A673 (cell line): ENCODE data around the gene NLRC5. TPM values are rescaled to one million over a fixed set of nuclear protein-coding genes. Genes with fewer than 3 reads are reported as not detected.

ENCODE experiments used
- BruUV-seq: library from RNA; stranded (reverse); fragments of 400-500 nt; replicated peaks from 2 replicates; lab custom pipeline; 2021; lab: Mats Ljungman, UMichigan
- CTCF ChIA-PET: fragments of 300-600 bp; sonication (Branson Sonifier 250); formaldehyde crosslinking; loops from one replicate; lab custom pipeline; 2022; ENCODE audit warnings: antibody characterized with exemption; lab: Charles Lee
- POLR2A ChIA-PET: fragments of 300-600 bp; sonication (Branson Sonifier 250); formaldehyde crosslinking; loops from one replicate; lab custom pipeline; 2022; ENCODE audit warnings: antibody characterized with exemption; ENCODE audit not compliant: low non-redundant PET; lab: Charles Lee
- DNase-seq: peaks from one replicate; pipeline ENCODE4 v3.0.0-alpha.2; 2015; ENCODE audit warnings: low spot score
- H3K27ac ChIP-seq: fragments of 200-600 bp; sonication (generic); 2 replicates; pipeline ENCODE4 v1.5.1; 2016; ENCODE audit warnings: mixed run types, low read depth, mild to moderate bottlenecking, mixed read lengths, antibody characterized with exemption, low read length; ENCODE audit not compliant: poor library complexity, severe bottlenecking
- H3K27me3 ChIP-seq: fragments of 200-600 bp; sonication (generic); replicated peaks from 2 replicates; pipeline ENCODE4 v1.6.1; 2017; ENCODE audit warnings: mixed run types, low read depth, mild to moderate bottlenecking, mixed read lengths, antibody characterized with exemption, low read length; ENCODE audit not compliant: insufficient read depth, poor library complexity
- H3K36me3 ChIP-seq: fragments of 200-600 bp; sonication (generic); 2 replicates; pipeline ENCODE4 v1.6.1; 2016; ENCODE audit warnings: mixed run types, mild to moderate bottlenecking, mixed read lengths, antibody characterized with exemption, low read length; ENCODE audit not compliant: insufficient read depth, poor library complexity, severe bottlenecking
- H3K4me1 ChIP-seq: fragments of 200-600 bp; sonication (generic); 2 replicates; pipeline ENCODE4 v1.6.1; 2017; ENCODE audit warnings: mixed run types, mild to moderate bottlenecking, mixed read lengths, antibody characterized with exemption, low read length; ENCODE audit not compliant: insufficient read depth, poor library complexity, severe bottlenecking
- H3K4me3 ChIP-seq: fragments of 200-600 bp; sonication (generic); 2 replicates; pipeline ENCODE4 v1.5.1; 2016; ENCODE audit warnings: low read depth, mixed run types, mild to moderate bottlenecking, mixed read lengths, low read length; ENCODE audit not compliant: poor library complexity, severe bottlenecking
- H3K9me3 ChIP-seq: fragments of 200-600 bp; sonication (generic); 2 replicates; pipeline ENCODE4 v1.6.1; 2016; ENCODE audit warnings: mixed run types, low read depth, mild to moderate bottlenecking, mixed read lengths, antibody characterized with exemption, low read length; ENCODE audit not compliant: poor library complexity, severe bottlenecking
- CTCF ChIP-seq: fragments of 300-800, 200-600 bp; sonication (generic); conservative IDR thresholded peaks from 2 replicates; pipeline ENCODE4 v1.5.1; 2017; ENCODE audit warnings: low read depth, mild to moderate bottlenecking, antibody characterized with exemption, low read length, moderate library complexity, mixed read lengths
- EZH2 ChIP-seq: fragments of 200-600 bp; sonication (generic); IDR thresholded peaks from 2 replicates; pipeline ENCODE4 v1.6.1; 2017; ENCODE audit warnings: borderline replicate concordance, low read depth, mild to moderate bottlenecking, mixed read lengths, antibody characterized with exemption, low read length; ENCODE audit not compliant: poor library complexity, severe bottlenecking
- intact Hi-C: fragments of 100-400 bp; cut with micrococcal nuclease; formaldehyde crosslinking; loops from one replicate; pipeline ENCODE4 v1.10.0; 2022; ENCODE audit not compliant: unreplicated experiment
- total RNA-seq: library from RNA; stranded (reverse); gene quantifications from 2 replicates; pipeline ENCODE4 v1.2.3, GENCODE V29; 2021

Gene NLRC5
- total RNA-seq, 1 experiment from 2014 or later = 13.1 TPM

- TF ChIP-seq EZH2 = no peak
- no peak for TF ChIP-seq CTCF
Observed at GRCh38 chr16:56944954-56945839, 44.2 kb upstream of the NLRC5 start.

GRCh38 chr16:56945847-56946527, 43.4 kb upstream of the NLRC5 start:
- Histone ChIP-seq H3K4me1 (no peaks in the 10 kb centered on the region), H3K36me3 (peaks cover 51% of the 10 kb centered on the region), H3K27ac (no peak overlapping the region), H3K4me3 (no peak overlapping the region), H3K9me3 (no peaks in the 10 kb centered on the region), H3K27me3 (no peaks in the 10 kb centered on the region)
- DNase-seq = no peak
- ChIA-PET POLR2A (interaction anchor here (0.5 to 0.7 kb wide), 2 partner anchors 16 to 142 kb away, joined by 3 to 4 read pairs; no protein-coding TSS in a partner anchor), CTCF (no interaction called here)
- no TSS peak for BruUV-seq
- TF ChIP-seq EZH2 (no peak), CTCF (no peak)
- intact Hi-C loops = no loop called here

More at GRCh38 chr16:56944954-56945839, 44.2 kb upstream of the NLRC5 start:
- Histone ChIP-seq H3K4me1 (no peaks in the 10 kb centered on the region), H3K9me3 (no peaks in the 10 kb centered on the region), H3K27ac (no peak overlapping the region), H3K27me3 (no peaks in the 10 kb centered on the region), H3K36me3 (peaks cover 58% of the 10 kb centered on the region), H3K4me3 (no peak overlapping the region)
- DNase-seq = no peak
- intact Hi-C loops = no loop called here
- CTCF ChIA-PET = no interaction called here
- no TSS peak for BruUV-seq
- POLR2A ChIA-PET = interaction anchor here (0.7 kb wide), 1 partner anchor 17 kb away, joined by 4 read pairs; no protein-coding TSS in a partner anchor

GRCh38 chr16:56946767-56947603, 42.4 kb upstream of the NLRC5 start:
- Histone ChIP-seq H3K4me1 (no peaks in the 10 kb centered on the region), H3K36me3 (peaks cover 41% of the 10 kb centered on the region), H3K27ac (no peak overlapping the region), H3K27me3 (no peaks in the 10 kb centered on the region), H3K4me3 (no peak overlapping the region), H3K9me3 (no peaks in the 10 kb centered on the region)
- no peak for DNase-seq
- TF ChIP-seq CTCF (no peak), EZH2 (no peak)
- ChIA-PET POLR2A (interaction anchor here (0.7 kb wide), 1 partner anchor 10 kb away, joined by 4 read pairs; no protein-coding TSS in a partner anchor), CTCF (interaction anchor here (0.5 to 0.6 kb wide), 2 partner anchors 576 to 900 kb away, joined by 3 to 4 read pairs; no protein-coding TSS in a partner anchor)
- intact Hi-C loops = no loop called here
- BruUV-seq = no TSS peak
